Brain (organoid and tissue), 1 donor: Measurements from ENCODE around the gene NBPF8. TPM values are rescaled to one million over a fixed set of nuclear protein-coding genes. Genes with fewer than 3 reads are reported as not detected.

Experiments used
- polyA plus RNA-seq: library from polyadenylated mRNA; stranded (reverse); fragments of 350-450 nt; fragmentation: Illumina TruSeq; extraction: RNeasy Lipid Tissue Mini Kit (QIAGEN cat#74804); gene quantifications from one replicate; pipeline ENCODE4 v1.2.3, GENCODE V29; 2015; ENCODE audit warnings: low read depth, low replicate concordance; ENCODE audit not compliant: insufficient read depth

The NBPF8 gene
- polyA plus RNA-seq, 1 donor from 2014 or later: 3.2 TPM

Other genes starting within 250 kb of the NBPF8 start
- 14.2 TPM for gene SEC22B, start 238.5 kb upstream of the NBPF8 start, polyA plus RNA-seq